Measurements from ENCODE around the gene PTPRD. TPM values are rescaled to one million over a fixed set of nuclear protein-coding genes. Genes with fewer than 3 reads are reported as not detected.

PTPRD gene
- total RNA-seq, 2 donors from 2014 or later, result 60.1 to 75.7 TPM

DNA sequence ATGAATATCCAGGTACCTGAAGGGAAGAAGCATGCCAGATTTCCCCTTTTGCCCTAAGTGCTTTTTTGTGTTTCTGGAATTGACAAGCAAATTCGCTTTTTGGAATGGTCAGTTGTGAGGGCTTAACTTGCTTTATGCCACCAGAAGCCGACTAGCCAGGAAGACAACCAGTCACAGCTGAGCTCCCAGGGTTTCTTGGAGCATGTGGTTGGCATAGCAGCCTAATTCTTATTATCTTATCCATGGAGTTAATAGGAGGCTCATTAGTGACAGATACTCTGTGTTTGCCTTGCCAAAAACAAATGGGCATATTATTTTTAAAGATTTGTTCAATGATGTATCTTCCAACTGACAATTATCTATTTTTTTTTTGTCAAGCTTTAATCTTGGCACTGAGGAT, 500.7 kb downstream of the PTPRD start:
- H3K9me3 ChIP-seq, result no peaks in the 10 kb centered on the region
- H3K27me3 ChIP-seq, result no peaks in the 10 kb centered on the region
- no peak overlapping the region for H3K4me3 ChIP-seq
- no peak for DNase-seq
- H3K4me1 ChIP-seq, result no peaks in the 10 kb centered on the region
- no peak overlapping the region for H3K27ac ChIP-seq
- intact Hi-C loops (cut with DNase I), result no loop called here
- TF ChIP-seq, protein P1, sequence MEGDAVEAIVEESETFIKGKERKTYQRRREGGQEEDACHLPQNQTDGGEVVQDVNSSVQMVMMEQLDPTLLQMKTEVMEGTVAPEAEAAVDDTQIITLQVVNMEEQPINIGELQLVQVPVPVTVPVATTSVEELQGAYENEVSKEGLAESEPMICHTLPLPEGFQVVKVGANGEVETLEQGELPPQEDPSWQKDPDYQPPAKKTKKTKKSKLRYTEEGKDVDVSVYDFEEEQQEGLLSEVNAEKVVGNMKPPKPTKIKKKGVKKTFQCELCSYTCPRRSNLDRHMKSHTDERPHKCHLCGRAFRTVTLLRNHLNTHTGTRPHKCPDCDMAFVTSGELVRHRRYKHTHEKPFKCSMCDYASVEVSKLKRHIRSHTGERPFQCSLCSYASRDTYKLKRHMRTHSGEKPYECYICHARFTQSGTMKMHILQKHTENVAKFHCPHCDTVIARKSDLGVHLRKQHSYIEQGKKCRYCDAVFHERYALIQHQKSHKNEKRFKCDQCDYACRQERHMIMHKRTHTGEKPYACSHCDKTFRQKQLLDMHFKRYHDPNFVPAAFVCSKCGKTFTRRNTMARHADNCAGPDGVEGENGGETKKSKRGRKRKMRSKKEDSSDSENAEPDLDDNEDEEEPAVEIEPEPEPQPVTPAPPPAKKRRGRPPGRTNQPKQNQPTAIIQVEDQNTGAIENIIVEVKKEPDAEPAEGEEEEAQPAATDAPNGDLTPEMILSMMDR (IDR thresholded peaks at IDR 0.05), result no peak
- H3K9ac ChIP-seq (ENCODE audit: low read depth in 2 of 2, low read length in 2 of 2), result no peak overlapping the region
- no peaks in the 10 kb centered on the region for H3K36me3 ChIP-seq

DNA sequence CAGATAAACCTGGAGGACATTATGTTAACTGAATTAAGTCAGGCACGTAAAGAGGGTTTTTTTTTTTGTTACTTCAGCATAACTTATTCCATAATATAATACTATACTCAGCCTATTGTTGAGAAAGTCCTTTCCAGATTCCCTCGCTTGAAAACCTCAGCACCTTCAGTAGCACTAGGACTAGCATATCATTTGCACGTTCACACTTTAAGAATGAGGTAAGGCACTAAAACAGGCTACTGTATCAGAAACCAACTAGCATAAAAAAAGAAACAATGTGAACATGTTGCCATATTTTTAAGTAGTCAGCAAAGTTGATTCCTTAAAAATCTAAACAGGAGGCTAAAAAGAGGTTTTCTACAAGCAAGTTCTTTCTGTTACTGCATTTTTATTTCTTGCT, 504.0 kb downstream of the PTPRD start:
- no peaks in the 10 kb centered on the region for H3K36me3 ChIP-seq

DNA sequence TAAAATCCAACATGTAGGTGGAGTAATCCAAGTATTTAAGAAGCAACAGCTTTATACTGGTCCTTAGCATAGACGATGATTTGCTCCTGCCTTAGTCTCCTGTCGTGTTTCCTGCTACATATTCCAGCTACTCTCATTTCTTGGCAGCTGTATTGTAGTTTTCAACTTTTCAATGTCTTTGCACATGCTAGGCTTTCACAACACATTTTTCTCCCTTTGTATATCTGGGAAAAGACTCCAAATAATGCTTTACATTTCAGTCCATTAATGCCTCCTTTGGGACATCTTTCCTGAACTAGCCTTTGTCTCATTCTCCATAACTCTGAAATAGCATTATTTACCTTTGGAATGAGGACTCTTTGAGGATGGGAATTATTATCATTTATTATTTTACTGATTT, 508.0 kb downstream of the PTPRD start:
- Histone ChIP-seq H3K4me1 (no peaks in the 10 kb centered on the region), H3K9ac (ENCODE audit: low read depth in 2 of 2, low read length in 2 of 2) (no peak overlapping the region)
- DNase-seq, result no peak

More for the DNA sequence above, 504.0 kb downstream of the PTPRD start:
- intact Hi-C loops (cut with DNase I), result no loop called here
- Histone ChIP-seq H3K9ac (ENCODE audit: low read depth in 2 of 2, low read length in 2 of 2) (no peak overlapping the region), H3K27ac (no peak overlapping the region), H3K9me3 (no peaks in the 10 kb centered on the region), H3K4me1 (no peaks in the 10 kb centered on the region), H3K27me3 (no peaks in the 10 kb centered on the region), H3K4me3 (no peak overlapping the region)
- TF ChIP-seq, protein P1 (IDR thresholded peaks at IDR 0.05), result no peak
- no peak for DNase-seq

DNA sequence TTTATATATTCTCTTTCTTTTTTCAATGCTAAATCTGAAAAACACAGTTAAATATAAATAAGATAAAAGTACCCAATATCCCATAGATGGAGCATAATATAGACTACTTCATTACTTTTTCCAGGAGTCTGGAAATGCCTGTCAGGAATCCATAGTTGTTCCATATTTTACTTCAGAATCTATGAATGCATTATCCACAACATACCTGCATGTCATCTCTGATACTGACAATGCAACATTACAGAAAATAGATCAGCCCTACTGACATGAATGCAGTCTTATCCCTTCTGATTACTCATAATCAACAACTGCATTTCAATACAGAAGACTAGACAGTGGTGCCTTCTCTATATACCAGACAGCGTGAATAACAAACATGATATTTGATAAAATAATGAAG, 517.6 kb downstream of the PTPRD start:
- H3K27me3 ChIP-seq, result no peaks in the 10 kb centered on the region
- no peak overlapping the region for H3K4me3 ChIP-seq
- H3K4me1 ChIP-seq, result no peaks in the 10 kb centered on the region
- DNase-seq, result no peak
- no peaks in the 10 kb centered on the region for H3K9me3 ChIP-seq
- H3K9ac ChIP-seq (ENCODE audit: low read depth in 2 of 2, low read length in 2 of 2), result no peak overlapping the region
- TF ChIP-seq, protein P1 (IDR thresholded peaks at IDR 0.05), result no peak
- H3K36me3 ChIP-seq, result no peaks in the 10 kb centered on the region
- H3K27ac ChIP-seq, result no peak overlapping the region
- intact Hi-C loops (cut with DNase I), result no loop called here

More for the DNA sequence above, 508.0 kb downstream of the PTPRD start:
- H3K9me3 ChIP-seq, result no peaks in the 10 kb centered on the region
- H3K36me3 ChIP-seq, result no peaks in the 10 kb centered on the region
- H3K27me3 ChIP-seq, result no peaks in the 10 kb centered on the region
- TF ChIP-seq, protein P1 (IDR thresholded peaks at IDR 0.05), result no peak
- H3K4me3 ChIP-seq, result no peak overlapping the region
- H3K27ac ChIP-seq, result no peak overlapping the region
- intact Hi-C loops (cut with DNase I), result no loop called here

DNA sequence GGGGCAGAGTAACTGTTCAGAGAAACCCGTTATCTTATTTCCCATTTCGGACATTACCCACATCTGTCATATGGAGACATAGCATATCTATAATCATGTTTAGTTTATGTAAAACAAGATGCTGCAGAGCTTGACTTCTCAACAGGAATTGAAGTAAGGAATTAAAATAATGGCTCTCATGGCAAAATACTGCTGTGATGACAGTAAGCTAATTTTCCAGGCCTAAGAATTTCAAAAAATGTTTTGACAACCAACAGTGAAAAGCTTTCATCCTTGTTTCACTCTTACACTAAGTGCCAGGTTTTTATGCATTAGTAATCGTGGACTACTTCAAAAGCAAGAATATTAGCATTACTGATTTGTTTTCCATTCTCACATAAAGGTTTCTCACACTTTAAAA, 518.2 kb downstream of the PTPRD start:
- Histone ChIP-seq H3K4me3 (no peak overlapping the region), H3K27ac (no peak overlapping the region), H3K9me3 (no peaks in the 10 kb centered on the region), H3K36me3 (no peaks in the 10 kb centered on the region), H3K4me1 (no peaks in the 10 kb centered on the region), H3K9ac (ENCODE audit: low read depth in 2 of 2, low read length in 2 of 2) (no peak overlapping the region), H3K27me3 (no peaks in the 10 kb centered on the region)
- intact Hi-C loops (cut with DNase I), result no loop called here
- TF ChIP-seq, protein P1 (IDR thresholded peaks at IDR 0.05), result no peak
- DNase-seq, result no peak

DNA sequence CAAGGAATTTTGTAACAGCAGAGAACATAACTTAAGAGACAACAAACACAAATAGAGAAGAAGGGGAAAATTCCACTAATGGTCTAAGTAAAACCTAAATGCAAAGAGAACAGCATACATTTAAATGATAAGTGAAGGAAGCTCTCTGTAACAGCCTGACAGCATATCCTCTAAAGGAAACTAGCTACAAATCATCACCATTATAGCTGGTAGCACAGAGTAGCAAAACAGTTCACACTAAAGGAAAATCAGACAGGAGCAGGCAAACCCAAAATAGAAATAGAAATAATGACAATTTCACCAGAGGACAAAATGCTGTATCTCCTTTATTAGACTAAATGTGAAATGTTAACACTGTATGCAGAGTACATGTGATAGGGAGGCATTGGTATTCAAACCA, 532.8 kb downstream of the PTPRD start:
- intact Hi-C loops (cut with DNase I), result no loop called here

More for the DNA sequence above, 532.8 kb downstream of the PTPRD start:
- Histone ChIP-seq H3K36me3 (no peaks in the 10 kb centered on the region), H3K9ac (ENCODE audit: low read depth in 2 of 2, low read length in 2 of 2) (no peak overlapping the region), H3K4me3 (no peak overlapping the region), H3K27me3 (no peaks in the 10 kb centered on the region), H3K9me3 (no peaks in the 10 kb centered on the region), H3K4me1 (no peaks in the 10 kb centered on the region), H3K27ac (no peak overlapping the region)
- no peak for DNase-seq
- TF ChIP-seq, protein P1 (IDR thresholded peaks at IDR 0.05), result no peak
